ENCODE data around the gene ZKSCAN1. TPM values are rescaled to one million over a fixed set of nuclear protein-coding genes. Genes with fewer than 3 reads are reported as not detected.

The ZKSCAN1 gene
- total and polyA plus RNA-seq, 2 experiments from 2014 or later, result 11.8 to 19.4 TPM

- no peak for TF ChIP-seq ZNF462 (CRISPR knock-in tag; IDR thresholded peaks at IDR 0.05)
These were observed 962 bp downstream of the ZKSCAN1 start (continued) for GRCh38 chr7:100016215-100016901.

GRCh38 chr7:100017300-100017699, 1.9 kb downstream of the ZKSCAN1 start:
- no peaks in the 10 kb centered on the region for H3K27me3 ChIP-seq (ENCODE audit: insufficient read depth)
- peaks cover 7% of the 10 kb centered on the region; the same call in 1 of the 2 replicates for H3K4me1 ChIP-seq (ENCODE audit: insufficient read depth)
- peaks cover 14% of the 10 kb centered on the region for H4K20me1 ChIP-seq (replicated peaks; ENCODE audit: insufficient read depth)
- H3K4me2 ChIP-seq, result no peak overlapping the region
- H3F3A ChIP-seq (replicated peaks; ENCODE audit: low read depth), result no peaks in the 10 kb centered on the region; the same call in 1 of the 2 replicates
- TF ChIP-seq EZH2phosphoT487 (IDR thresholded peaks at IDR 0.05; ENCODE audit: unreplicated experiment) (no peak), ZNF331 (CRISPR knock-in tag; IDR thresholded peaks at IDR 0.05; ENCODE audit: low read depth) (no peak), JUNB (IDR thresholded peaks at IDR 0.05; ENCODE audit: unreplicated experiment) (no peak), EZH2 (IDR thresholded peaks at IDR 0.05; ENCODE audit: low read depth, unreplicated experiment) (no peak), REST (IDR thresholded peaks at IDR 0.05; ENCODE audit: unreplicated experiment) (no peak), STAT1 (IDR thresholded peaks at IDR 0.05; ENCODE audit: unreplicated experiment) (no peak)
- H3K4me3 Mint-ChIP-seq, result peak overlapping the region; percentile 24; the same call in 2 of the 3 replicates
- no peak overlapping the region for H3K27ac ChIP-seq (ENCODE audit: low read depth)
- no peak overlapping the region for H2AFZ ChIP-seq
- no peaks in the 10 kb centered on the region for H3K36me3 ChIP-seq (ENCODE audit: insufficient read depth)
- H3K79me2 ChIP-seq (replicated peaks; ENCODE audit: insufficient read depth), result peaks cover 65% of the 10 kb centered on the region
- H3K9me2 ChIP-seq (ENCODE audit: insufficient read depth), result no peaks in the 10 kb centered on the region
- H3K36me3 Mint-ChIP-seq (ENCODE audit: low read depth), result peaks cover 20% of the 10 kb centered on the region
- DNase-seq (ENCODE audit: low spot score) (no peak), ATAC-seq (no peak)
- H3K4me1 Mint-ChIP-seq, result peaks cover 11% of the 10 kb centered on the region; the same call in 2 of the 3 replicates
- H3K9me3 Mint-ChIP-seq, result no peaks in the 10 kb centered on the region
- H3K4me3 ChIP-seq, result no peak overlapping the region
- H3K27me3 Mint-ChIP-seq (ENCODE audit: insufficient read depth, low read depth, poor library complexity), result peaks cover 10% of the 10 kb centered on the region
- no peak overlapping the region for H3K27ac Mint-ChIP-seq

Measured in GM23338 (cell line).